HL-60/S4 treated with phorbol 12-myristate 13-acetate at 8.2 ng/mL for 4 days and 3 days (cell line): ENCODE data around the gene JARID2.

Source experiments
- in situ Hi-C: fragments of 300-500 bp; cut with MboI; formaldehyde crosslinking; loops from 2 replicates; pipeline ENCODE4 v1.15.0; 2022; ENCODE audit warnings: low sequenced_read_pairs

JARID2 gene

DNA sequence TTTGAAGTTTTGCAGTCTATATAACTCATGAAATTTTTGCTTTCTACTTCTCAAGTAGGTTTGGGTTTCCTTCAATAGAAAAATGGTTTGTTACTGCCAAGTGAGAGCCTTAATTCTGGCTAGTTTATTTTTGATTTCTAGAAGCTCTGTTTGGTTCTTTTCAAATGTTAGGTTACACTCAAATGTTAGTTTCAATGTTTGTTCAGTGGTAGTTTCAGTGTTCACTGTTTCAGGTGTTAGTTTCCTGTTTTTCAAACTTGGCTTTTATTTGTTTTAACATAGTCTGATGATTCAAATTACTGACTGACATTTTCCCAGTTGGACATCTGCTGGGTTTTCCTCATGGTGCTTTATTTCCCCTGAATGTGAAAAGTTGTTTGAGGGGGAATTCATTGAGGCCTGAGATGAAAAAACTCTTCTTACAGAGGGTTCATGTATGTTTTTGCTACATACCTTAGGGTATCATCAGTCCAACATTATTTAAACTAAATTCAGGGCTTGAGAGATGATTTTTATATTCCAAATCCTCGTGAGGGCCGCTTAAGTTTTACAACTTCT is 189.0 kb downstream of the JARID2 start:
- in situ Hi-C loops, result no loop called here

DNA sequence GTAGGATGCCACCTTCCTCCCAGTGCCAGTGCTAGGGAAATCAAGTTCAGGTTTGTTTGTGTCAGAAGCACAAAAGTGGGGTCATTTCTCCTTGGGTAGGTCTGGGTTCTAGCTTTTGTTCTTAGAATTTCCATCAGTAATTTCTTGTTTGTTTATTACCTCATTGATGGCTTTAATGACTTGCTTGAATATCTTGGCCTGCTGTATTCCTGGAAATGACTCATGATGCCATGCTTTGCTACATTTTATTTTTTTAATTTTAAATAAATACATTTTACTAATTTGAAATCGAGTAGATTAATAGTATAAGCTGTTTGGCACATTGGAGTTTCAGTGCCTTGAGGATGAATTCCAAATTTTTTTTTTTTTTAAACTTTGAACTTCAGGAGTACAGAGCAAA is 189.6 kb downstream of the JARID2 start:
- in situ Hi-C loops, result no loop called here

DNA sequence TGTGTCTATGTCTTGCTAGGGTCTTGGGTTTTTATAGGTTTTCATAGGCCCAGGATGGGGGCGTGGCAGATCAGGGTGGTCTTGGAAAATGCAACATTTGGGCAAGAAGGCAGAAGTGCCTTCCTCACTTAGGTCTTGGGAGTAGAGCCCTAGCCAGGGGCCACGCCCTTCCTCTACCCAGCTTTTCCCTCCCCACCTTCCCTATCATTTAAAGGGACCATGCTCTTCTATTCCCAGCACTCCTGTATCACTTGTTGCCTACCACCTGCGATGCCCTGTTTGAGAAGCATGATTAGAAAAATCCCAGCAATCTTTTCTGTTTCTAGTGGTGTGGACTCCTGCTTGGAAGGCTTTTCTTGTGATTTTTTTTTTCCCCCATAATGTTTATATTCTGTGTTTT is 190.6 kb downstream of the JARID2 start:
- in situ Hi-C loops, result no loop called here

DNA sequence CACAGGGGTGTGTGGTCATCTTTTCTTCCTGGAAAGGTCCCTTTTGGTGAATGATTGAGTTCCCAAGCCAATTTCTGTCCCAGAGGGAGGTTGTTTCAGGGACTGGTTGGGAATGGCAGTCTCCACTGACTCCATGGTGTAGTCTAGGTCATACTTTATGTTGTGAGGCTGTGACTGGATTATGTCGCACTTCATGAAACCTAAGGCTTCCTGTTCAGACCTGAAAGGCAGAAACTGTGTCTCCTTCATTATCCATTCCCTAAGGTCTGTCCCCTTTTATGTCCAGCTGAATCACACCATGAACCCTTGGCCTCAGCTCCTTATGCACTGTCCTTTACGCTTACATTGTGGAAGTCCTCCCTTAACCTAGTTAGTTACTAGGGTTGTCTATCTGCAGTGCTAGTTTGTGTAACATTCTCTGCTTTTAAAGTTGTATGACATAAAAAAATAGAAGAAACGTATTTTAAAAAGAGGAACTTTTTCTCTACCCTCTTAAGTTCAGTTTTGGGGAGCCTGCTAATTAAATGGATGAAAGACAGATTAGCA is 191.3 kb downstream of the JARID2 start:
- in situ Hi-C loops, result no loop called here

DNA sequence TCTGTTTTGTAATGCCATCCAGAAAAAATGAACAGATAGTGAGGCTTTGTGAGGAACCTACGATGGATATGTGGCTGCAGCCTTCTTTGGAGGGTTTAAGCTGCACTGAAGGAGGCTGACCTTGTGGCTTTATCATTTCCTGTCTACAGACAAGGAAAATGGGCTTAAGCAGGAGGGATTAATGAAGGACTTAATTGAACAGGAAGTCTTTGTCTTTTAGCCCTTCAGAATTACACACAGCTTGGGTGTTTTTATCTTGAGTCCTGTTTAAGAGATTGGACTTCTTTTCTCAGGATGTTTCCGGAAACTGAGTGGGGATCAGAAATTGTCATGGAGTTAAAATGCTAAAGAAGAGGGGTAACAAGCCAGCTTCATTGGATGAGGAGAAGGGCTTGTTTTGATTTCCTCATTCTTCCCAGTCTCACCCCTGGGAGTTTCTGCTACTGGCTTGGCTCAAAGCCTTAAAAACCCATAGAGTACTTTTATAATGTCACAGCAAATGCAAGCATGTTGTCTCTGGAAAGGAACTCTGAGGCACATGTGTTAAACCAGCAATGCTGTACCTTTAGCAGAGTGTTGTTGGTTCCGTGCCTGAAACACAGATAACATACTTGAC is 193.6 kb downstream of the JARID2 start:
- in situ Hi-C loops, result no loop called here

DNA sequence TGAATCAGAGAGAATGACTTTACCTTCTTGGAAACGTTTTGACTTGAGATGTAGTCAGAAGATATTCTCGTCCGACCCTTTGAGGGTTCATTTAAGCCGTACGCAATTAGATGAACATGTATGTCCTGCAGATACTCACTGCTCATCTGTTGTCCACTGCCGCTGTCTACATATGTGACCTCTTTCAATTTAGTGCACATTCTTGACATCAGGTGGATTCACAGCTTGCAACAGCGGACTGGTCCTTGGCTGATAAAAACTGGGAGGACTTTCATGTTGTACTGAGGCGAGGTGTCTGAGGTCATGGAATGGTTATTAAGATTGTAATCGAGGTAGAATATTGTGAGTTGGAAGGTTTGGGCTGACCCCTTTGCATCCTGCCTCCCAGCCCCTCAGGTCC is 194.2 kb downstream of the JARID2 start:
- in situ Hi-C loops, result no loop called here

DNA sequence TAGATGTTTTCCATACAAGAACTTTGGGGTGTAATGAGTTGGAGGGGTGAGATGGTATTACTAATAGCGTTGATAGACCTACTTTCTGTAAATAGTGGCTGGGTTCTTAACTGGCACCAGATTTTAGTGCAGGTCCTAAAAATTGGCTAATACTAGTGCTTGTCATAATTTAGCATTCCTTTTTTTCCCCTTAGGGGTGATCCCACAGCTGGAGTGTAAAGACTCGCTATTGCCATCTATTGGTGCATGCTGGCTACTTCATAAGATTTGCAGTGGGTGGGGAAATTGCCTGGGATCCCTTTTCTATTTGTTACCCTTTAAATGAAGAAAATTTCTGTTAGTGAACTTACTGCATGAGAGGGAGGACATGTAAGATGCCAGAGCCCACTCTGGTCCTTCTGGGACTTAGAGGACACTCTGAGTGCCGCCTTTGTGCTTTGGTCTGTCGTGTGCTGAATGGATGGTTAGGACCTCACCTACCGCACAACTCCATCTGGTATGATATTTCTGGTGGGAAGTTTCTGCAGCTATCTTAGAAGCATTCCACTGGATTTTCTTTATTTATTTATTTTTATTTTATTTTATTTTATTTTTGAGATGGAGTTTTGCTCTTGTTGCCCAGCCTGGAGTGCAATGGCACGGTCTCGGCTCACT is 195.5 kb downstream of the JARID2 start:
- in situ Hi-C loops, result no loop called here

DNA sequence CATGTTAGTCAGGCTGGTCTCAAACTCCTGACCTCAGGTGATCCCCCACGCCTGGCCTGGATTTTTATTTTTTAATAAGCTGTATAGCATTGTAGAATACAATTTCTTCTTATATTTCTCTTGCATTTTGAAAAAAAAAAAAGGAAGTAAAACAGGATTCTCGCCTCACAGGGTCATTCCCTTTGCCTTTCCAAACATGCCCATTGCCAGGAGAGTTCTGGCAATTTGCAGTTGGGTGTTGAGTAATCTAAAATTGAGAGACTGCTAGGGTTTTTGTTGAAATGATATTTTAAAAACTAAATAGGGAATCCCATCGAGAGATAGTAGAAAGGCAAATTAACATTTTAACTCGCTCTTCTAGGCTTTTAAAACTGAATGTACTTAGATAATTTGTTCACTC is 196.1 kb downstream of the JARID2 start:
- in situ Hi-C loops, result no loop called here

DNA sequence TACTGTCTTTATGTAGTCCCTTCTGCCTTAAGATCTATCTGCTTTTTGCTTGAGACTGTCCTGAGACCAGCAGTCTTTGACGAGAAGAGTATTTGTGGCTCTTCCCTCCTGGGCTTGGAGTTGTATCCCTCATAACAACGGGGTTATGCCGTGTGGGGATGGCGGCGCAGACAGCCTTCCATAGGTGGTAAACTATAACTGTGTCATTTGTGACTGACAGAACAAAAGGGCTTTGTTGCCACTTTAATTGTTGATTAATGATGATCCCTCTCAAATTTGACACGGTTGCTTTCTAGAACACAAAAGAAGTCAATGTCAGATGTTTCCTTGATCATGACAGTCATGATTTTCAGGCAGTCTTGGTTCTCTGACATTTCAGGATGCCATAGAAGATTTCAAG is 196.6 kb downstream of the JARID2 start:
- in situ Hi-C loops, result no loop called here

DNA sequence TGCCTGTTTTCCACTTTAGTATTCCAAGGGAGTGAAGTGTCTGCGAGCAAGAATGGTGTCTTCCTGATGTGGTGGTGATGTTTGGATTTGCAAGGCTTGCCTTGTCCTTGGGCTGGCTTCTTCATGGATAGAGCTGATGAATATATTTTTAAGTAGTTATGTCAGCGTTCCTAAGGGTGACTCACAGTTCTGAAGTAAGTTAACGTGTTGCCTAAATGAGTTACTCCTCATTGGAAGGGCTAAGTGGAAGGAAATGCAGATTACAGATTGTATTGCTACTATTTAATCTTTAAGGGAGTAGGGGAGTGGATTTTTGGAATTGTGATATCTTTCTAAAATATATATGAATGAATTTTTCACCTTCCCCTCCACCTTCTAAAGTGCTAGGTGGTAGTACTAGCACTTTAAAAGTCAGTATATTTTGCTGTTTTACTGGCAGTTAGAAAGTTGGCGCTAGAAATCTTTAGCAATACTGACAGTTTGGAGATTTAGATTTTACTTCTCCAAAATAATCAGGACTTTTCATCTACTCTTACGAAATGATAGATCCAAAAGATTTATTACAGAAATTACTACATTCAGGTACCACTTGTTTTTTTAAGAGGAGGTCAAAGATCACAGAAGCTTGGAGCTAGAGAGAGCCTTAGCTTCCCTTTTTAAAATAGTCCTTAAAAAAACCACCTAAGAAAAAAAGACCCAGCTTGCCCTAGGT is 197.4 kb downstream of the JARID2 start:
- in situ Hi-C loops, result no loop called here

DNA sequence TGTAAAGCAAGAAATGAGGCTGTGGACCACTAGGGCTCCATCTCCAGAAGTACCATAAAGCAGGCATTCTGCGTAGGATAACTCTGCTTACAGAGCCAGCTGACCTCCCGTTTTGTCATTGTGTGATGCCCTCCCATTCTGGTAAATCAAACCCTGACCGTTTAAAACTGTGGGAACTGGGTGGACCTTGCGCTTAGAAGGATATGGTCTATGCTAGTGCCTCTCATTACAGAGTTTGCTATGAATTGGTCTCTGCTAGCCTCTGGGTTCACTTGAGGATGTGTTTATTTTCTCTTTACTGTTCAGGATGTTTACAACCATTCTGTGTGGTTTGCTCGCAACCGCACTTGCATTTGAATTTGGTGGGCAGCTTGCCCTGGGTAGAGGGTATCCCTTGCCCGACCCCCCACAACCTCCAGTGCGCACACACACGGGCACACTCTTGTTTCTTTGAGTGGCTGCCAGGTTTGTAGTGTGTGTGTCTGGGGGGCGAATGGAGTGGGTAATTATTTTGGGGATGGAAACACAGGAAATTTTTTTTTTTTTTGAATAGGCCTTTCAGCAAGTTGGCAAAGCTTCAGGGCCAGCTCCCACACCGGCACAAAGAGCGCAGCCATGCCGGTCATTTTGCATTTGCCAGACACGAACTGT is 198.3 kb downstream of the JARID2 start:
- in situ Hi-C loops, result no loop called here

DNA sequence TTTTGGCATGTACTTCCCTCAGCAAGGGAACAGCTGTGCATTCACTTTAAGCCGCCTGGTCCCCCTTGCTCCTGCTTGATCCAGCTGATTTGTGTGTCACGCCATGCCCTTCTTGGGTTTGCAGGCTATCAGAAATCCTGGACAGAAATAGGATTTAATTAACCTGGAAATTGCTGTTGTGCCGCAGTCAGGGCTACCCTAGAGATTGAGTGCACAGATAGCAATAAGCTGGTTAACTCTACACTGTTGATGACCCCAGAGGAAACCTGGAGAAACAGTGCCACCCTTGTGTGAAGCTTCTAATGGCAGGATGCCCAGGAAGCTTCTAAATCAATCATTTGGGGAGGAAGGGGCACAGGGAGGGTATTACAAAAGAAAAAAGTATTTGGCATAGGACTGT is 199.0 kb downstream of the JARID2 start:
- in situ Hi-C loops, result no loop called here

DNA sequence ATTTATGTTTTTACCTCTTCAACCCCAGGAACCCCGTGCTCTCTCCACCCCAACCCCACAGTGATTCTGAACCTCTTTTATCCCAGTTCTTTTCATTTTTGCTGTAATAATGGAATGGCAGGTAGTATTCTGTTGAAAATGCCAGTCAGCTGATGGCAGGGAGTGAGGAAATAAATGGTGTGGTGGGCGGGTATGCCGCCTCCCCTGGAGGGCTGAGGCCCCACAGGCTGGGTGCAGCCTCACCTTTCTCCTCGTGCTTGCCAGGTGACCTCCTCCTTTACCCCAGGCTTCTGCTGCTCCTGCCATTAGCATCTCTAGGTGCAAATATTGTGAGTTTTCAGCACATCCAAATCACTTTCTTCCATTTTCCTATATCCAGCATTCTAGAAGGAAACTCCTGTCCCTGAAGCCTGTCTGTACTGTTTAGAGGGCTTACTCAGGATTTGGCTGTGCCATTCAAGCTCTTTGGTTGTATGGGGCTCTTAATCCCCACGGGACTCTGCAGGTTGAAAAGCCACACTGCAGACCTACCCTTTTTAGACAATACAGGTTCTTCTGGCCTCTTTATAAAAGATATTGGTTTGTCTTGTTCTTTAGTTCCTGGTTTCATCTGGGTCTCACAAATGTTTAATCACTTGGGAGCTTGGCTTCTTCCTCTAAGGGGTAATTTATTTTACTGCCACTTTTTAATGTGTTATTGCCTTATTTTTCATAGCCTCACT is 201.8 kb downstream of the JARID2 start:
- in situ Hi-C loops, result no loop called here

DNA sequence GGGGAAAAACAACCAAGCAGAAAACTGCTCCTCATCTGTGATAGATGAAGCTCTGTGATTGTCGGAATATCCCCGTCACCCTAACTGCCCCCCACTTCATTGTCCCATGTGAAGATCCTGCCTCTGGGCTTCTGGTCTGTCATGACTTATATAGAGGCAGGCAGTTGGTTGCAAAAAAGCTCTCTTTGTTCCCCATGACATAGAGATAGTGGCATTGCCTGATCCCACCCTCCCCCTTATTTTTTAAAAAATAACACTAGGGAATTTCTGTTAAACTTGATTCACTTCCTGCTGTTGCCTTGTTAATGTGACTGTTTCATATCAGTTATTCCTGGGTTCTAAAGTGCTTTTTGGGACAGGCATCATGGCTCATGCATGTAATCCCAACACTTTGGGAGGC is 203.1 kb downstream of the JARID2 start:
- in situ Hi-C loops, result no loop called here

DNA sequence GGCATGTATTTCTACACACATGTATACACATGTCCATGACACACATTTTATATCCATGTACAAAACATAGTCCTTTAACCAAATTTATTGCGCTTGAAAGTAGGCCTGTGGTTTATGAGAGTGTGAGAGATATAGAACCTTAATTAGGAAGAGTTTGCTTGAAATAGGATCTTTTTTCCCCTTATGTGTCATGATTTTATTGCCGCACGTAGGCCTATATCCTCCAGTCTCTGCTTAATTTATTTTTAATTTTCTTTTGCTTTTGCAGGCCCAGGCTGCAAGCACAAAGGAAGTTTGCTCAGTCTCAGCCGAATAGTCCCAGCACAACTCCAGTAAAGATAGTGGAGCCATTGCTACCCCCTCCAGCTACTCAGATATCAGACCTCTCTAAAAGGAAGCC is 205.9 kb downstream of the JARID2 start:
- in situ Hi-C loops, result no loop called here

DNA sequence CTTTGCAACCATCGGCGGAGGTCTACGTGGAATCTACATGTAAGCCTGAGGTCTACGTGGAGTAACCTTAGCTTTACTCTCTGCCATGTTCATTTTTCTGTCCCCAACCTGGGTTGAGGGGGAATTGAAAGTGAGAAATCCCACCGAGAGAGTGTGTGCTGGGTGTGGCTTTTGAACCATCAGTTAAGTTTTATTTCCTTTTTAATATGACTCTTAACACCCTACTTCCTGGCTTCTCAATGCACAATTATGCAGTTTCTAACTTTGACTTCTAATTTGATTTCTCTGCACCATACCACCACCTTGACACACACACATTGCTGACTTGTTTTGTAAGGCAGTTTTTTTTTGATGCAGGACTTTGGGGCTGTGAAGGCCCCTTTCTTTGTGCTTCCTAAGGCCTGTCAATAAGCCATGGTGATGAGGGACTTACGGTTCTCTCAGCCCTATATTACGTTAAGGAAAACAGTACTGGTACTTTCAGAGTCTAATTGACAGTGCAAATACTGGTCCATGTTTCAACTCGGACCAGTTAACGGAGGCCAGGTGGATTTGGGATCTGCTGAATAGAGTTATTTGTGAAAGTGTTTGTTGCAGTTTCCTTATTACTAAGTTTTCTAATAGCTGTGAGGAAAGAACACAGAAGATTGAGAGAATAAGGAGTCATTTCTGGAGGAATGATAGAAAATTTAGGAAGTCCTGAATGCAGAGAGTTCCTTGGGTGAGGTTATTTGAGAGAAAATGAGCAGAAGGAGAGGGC is 206.5 kb downstream of the JARID2 start:
- in situ Hi-C loops, result no loop called here

DNA sequence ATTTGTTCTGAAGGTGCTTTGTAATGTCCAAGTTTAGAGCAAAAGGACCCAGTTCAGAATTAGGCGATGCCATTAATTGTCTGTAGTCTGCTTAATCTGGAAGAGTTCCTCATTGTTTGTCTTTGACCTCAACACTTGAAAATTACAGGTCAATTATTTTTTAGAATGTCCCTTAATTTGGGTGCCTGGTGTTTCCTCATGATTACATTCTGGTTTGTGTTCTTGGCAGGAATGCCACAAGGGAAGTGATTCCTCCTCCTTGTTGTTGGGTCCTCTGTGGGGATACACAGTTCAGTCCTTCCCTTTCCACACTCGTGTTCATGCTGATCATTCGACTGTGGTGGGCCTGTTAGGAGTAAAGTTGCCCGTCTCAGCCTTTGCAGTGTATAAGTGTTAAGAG is 207.3 kb downstream of the JARID2 start:
- in situ Hi-C loops, result no loop called here

DNA sequence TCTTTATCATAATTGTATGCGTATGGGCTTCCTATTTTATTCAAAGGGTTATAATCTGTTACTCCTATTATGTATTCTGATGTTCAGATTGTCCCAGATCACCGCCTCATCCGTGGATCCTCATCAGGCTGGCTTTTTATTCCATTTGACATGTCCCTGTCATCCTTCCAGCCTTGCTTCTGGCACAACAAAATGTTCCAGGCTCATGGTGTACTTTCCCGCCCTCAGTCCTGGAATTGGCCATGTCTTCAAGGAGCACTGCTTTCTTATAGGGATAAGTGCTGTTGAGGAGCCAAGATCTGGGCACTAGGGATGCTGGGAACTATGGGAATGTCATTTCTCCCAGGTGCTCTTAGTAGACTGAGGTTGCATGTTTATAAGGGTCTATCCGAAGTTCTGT is 207.8 kb downstream of the JARID2 start:
- in situ Hi-C loops, result no loop called here

DNA sequence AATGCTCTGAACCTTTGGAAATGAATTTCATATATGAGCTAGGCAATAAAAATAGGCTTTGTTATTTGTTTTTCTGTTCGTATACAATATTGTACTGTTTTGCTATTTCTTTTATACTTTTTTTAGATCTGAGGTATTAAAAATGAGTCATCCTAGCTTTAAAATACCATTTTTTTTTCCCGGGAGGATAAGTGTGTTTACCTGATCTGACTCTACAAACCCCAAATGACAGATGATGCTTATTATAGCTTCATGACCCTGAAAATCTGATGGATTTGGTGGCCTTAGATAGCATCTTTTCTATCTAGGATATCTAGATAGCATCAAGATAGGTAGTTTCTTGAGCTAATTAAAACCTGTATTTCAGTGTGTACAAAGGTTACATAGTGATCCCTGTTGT is 210.6 kb downstream of the JARID2 start:
- in situ Hi-C loops, result no loop called here

DNA sequence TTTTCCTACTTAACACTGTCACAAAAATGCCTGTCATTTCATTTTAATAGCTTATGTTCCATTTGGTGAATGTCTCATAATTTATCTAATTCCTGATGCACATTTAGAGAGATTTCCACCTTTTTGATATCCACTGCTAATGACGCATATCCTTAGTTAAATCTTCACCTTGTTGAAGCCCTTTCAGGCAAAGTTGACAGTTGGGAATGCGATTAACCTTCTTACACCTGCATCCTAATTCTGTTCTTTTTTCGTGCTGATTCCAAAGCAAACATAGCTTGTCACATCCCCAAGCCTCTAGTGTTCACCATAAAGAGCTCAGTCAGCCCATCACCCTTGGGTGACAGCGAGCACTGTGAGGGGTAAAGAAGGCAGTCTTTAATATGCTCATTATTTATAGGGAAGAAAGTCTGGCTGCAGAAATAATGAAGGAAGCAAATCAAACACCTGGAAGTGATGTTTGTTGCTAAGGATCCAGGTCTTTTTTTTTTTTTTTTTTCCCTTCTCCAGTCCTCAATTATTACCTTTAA is 211.3 kb downstream of the JARID2 start:
- in situ Hi-C loops, result no loop called here
